PC-9 (cell line): ENCODE results near the gene PPP2R2B.

ENCODE experiments used
- EZH2 ChIP-seq: fragments of 200-600 bp; sonication (generic); IDR thresholded peaks from 2 replicates; pipeline ENCODE4 v1.8.0; 2017; ENCODE audit warnings: antibody characterized with exemption, low read depth
- TF ChIP-seq, protein P1 (sequence below): fragments of 200-600 bp; sonication (generic); conservative IDR thresholded peaks from 2 replicates; pipeline ENCODE4 v1.6.1; 2017; ENCODE audit warnings: mixed run types, antibody characterized with exemption, mild to moderate bottlenecking, moderate library complexity

DNA sequence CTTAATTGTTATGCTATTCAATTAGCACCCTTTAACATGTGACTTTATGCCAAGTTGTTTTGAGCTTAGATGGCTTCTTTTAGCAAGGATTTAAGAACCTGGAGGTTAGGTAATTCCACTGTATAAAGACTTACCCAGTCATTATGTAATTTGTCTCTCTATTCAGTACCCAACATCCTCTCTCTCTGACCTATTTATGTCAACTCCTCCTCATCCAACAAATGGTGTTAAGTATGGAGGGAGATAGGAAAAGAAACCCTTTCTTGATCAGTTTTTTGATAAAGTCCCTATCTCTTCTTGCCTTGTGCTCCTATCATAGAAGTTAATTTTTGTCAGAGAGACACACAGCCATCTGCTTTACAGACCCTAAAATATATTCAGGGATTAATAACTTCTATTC, 181.3 kb downstream of the PPP2R2B start:
- TF ChIP-seq, protein P1, sequence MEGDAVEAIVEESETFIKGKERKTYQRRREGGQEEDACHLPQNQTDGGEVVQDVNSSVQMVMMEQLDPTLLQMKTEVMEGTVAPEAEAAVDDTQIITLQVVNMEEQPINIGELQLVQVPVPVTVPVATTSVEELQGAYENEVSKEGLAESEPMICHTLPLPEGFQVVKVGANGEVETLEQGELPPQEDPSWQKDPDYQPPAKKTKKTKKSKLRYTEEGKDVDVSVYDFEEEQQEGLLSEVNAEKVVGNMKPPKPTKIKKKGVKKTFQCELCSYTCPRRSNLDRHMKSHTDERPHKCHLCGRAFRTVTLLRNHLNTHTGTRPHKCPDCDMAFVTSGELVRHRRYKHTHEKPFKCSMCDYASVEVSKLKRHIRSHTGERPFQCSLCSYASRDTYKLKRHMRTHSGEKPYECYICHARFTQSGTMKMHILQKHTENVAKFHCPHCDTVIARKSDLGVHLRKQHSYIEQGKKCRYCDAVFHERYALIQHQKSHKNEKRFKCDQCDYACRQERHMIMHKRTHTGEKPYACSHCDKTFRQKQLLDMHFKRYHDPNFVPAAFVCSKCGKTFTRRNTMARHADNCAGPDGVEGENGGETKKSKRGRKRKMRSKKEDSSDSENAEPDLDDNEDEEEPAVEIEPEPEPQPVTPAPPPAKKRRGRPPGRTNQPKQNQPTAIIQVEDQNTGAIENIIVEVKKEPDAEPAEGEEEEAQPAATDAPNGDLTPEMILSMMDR: no peak
- no peak for TF ChIP-seq EZH2
